Mammary epithelial cell (primary cell): ENCODE data around the gene KCNIP1.

Experiments
- CTCF ChIP-seq, 2 donors: IDR thresholded peaks in 1 of 2; conservative IDR thresholded peaks in 1 of 2; 2 replicates each; pipeline ENCODE4 v1.5.1; 2011 to 2012; ENCODE audit warnings: inconsistent platforms in 2 of 2, low read length in 2 of 2, mild to moderate bottlenecking in 2 of 2, control low read depth in 1 of 2, low read depth in 1 of 2; ENCODE audit not compliant: insufficient read depth in 1 of 2; ENCODE audit errors: extremely low read depth in 1 of 2
- EZH2 ChIP-seq: IDR thresholded peaks from 2 replicates; pipeline ENCODE4 v1.6.1; 2012; ENCODE audit warnings: low read length, inconsistent platforms, borderline replicate concordance

GRCh38 chr5:170630711-170631141, 126.9 kb downstream of the KCNIP1 start:
- TF ChIP-seq CTCF (conservative IDR thresholded peaks at IDR 0.05 in 1 of 2, IDR thresholded peaks at IDR 0.05 in 1 of 2; ENCODE audit: extremely low read depth in 1 of 2, insufficient read depth in 1 of 2, low read depth in 1 of 2, low read length in 2 of 2): no peak
- no peak for TF ChIP-seq EZH2
